ENCODE results near the gene PRR3. TPM values are rescaled to one million over a fixed set of nuclear protein-coding genes. Genes with fewer than 3 reads are reported as not detected.

Gene PRR3
- total and polyA plus RNA-seq, 2 experiments from 2014 or later, result 10.9 to 15.2 TPM

DNA sequence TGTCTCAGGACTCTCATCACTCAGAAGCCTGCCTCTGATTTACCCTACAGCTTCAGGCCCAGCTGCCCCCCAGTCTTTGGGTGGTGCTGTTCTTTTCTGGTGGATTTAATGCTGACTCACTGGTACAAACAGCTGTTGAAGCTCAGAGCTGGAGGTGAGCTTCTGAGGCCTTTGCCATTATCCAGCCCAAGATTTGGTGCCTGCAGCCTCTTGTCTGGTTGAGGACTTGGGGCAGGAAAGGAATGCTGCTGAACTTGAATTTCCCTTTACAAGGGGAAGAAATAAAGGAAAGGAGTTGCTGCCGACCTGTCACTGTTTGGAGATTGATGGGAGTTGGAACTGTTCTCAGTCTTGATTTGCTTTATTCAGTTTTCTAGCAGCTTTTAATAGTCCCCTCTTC lies 33.9 kb downstream of the PRR3 start:
- no peak for ATAC-seq
- Mint-ChIP-seq H3K36me3 (ENCODE audit: low read depth) (peaks cover 87% of the 10 kb centered on the region), H3K27ac (peak overlapping the region; percentile 82), H3K4me1 (no peaks in the 10 kb centered on the region), H3K4me3 (no peak overlapping the region), H3K27me3 (ENCODE audit: insufficient read depth, low read depth, poor library complexity) (peaks cover 3% of the 10 kb centered on the region), H3K9me3 (no peaks in the 10 kb centered on the region)
- Histone ChIP-seq H3K27ac (ENCODE audit: low read depth) (no peak overlapping the region), H3K4me1 (ENCODE audit: insufficient read depth) (no peaks in the 10 kb centered on the region), H3K4me2 (no peak overlapping the region), H4K20me1 (replicated peaks; ENCODE audit: insufficient read depth) (peaks cover 33% of the 10 kb centered on the region; the same call in 1 of the 2 replicates), H3K36me3 (ENCODE audit: insufficient read depth) (peaks cover 50% of the 10 kb centered on the region), H2AFZ (no peak overlapping the region), H3K9me2 (ENCODE audit: insufficient read depth) (no peaks in the 10 kb centered on the region), H3F3A (replicated peaks; ENCODE audit: low read depth) (peaks cover 18% of the 10 kb centered on the region; the same call in 1 of the 2 replicates), H3K27me3 (ENCODE audit: insufficient read depth) (no peaks in the 10 kb centered on the region), H3K79me2 (replicated peaks; ENCODE audit: insufficient read depth) (peaks cover 13% of the 10 kb centered on the region), H3K4me3 (no peak overlapping the region)
- no peak for DNase-seq (ENCODE audit: low spot score)
- TF ChIP-seq, protein P1, sequence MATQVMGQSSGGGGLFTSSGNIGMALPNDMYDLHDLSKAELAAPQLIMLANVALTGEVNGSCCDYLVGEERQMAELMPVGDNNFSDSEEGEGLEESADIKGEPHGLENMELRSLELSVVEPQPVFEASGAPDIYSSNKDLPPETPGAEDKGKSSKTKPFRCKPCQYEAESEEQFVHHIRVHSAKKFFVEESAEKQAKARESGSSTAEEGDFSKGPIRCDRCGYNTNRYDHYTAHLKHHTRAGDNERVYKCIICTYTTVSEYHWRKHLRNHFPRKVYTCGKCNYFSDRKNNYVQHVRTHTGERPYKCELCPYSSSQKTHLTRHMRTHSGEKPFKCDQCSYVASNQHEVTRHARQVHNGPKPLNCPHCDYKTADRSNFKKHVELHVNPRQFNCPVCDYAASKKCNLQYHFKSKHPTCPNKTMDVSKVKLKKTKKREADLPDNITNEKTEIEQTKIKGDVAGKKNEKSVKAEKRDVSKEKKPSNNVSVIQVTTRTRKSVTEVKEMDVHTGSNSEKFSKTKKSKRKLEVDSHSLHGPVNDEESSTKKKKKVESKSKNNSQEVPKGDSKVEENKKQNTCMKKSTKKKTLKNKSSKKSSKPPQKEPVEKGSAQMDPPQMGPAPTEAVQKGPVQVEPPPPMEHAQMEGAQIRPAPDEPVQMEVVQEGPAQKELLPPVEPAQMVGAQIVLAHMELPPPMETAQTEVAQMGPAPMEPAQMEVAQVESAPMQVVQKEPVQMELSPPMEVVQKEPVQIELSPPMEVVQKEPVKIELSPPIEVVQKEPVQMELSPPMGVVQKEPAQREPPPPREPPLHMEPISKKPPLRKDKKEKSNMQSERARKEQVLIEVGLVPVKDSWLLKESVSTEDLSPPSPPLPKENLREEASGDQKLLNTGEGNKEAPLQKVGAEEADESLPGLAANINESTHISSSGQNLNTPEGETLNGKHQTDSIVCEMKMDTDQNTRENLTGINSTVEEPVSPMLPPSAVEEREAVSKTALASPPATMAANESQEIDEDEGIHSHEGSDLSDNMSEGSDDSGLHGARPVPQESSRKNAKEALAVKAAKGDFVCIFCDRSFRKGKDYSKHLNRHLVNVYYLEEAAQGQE (IDR thresholded peaks at IDR 0.05; ENCODE audit: unreplicated experiment), result no peak
- TF ChIP-seq NANOG (IDR thresholded peaks at IDR 0.05; ENCODE audit: borderline replicate concordance), result no peak
- no peak for TF ChIP-seq JUNB (IDR thresholded peaks at IDR 0.05; ENCODE audit: unreplicated experiment)
- no peak for TF ChIP-seq ZNF331 (CRISPR knock-in tag; IDR thresholded peaks at IDR 0.05; ENCODE audit: low read depth)
- no peak for TF ChIP-seq STAT1 (IDR thresholded peaks at IDR 0.05; ENCODE audit: unreplicated experiment)
- TF ChIP-seq CREB1 (CRISPR knock-in tag; IDR thresholded peaks at IDR 0.05; ENCODE audit: low read depth), result no peak
- no peak for TF ChIP-seq POLR2AphosphoS5 (IDR thresholded peaks at IDR 0.05; ENCODE audit: low read depth)
- TF ChIP-seq, protein P2, sequence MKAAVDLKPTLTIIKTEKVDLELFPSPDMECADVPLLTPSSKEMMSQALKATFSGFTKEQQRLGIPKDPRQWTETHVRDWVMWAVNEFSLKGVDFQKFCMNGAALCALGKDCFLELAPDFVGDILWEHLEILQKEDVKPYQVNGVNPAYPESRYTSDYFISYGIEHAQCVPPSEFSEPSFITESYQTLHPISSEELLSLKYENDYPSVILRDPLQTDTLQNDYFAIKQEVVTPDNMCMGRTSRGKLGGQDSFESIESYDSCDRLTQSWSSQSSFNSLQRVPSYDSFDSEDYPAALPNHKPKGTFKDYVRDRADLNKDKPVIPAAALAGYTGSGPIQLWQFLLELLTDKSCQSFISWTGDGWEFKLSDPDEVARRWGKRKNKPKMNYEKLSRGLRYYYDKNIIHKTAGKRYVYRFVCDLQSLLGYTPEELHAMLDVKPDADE (IDR thresholded peaks at IDR 0.05), result no peak
- no peak for TF ChIP-seq EZH2 (IDR thresholded peaks at IDR 0.05; ENCODE audit: low read depth, unreplicated experiment)
- TF ChIP-seq ZNF114 (CRISPR knock-in tag; IDR thresholded peaks at IDR 0.05), result no peak
- TF ChIP-seq, protein P3, sequence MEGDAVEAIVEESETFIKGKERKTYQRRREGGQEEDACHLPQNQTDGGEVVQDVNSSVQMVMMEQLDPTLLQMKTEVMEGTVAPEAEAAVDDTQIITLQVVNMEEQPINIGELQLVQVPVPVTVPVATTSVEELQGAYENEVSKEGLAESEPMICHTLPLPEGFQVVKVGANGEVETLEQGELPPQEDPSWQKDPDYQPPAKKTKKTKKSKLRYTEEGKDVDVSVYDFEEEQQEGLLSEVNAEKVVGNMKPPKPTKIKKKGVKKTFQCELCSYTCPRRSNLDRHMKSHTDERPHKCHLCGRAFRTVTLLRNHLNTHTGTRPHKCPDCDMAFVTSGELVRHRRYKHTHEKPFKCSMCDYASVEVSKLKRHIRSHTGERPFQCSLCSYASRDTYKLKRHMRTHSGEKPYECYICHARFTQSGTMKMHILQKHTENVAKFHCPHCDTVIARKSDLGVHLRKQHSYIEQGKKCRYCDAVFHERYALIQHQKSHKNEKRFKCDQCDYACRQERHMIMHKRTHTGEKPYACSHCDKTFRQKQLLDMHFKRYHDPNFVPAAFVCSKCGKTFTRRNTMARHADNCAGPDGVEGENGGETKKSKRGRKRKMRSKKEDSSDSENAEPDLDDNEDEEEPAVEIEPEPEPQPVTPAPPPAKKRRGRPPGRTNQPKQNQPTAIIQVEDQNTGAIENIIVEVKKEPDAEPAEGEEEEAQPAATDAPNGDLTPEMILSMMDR (conservative IDR thresholded peaks at IDR 0.05; ENCODE audit: low read depth in 2 of 2), result no peak
- no peak for TF ChIP-seq EZH2phosphoT487 (IDR thresholded peaks at IDR 0.05; ENCODE audit: unreplicated experiment)
- TF ChIP-seq, protein P4, sequence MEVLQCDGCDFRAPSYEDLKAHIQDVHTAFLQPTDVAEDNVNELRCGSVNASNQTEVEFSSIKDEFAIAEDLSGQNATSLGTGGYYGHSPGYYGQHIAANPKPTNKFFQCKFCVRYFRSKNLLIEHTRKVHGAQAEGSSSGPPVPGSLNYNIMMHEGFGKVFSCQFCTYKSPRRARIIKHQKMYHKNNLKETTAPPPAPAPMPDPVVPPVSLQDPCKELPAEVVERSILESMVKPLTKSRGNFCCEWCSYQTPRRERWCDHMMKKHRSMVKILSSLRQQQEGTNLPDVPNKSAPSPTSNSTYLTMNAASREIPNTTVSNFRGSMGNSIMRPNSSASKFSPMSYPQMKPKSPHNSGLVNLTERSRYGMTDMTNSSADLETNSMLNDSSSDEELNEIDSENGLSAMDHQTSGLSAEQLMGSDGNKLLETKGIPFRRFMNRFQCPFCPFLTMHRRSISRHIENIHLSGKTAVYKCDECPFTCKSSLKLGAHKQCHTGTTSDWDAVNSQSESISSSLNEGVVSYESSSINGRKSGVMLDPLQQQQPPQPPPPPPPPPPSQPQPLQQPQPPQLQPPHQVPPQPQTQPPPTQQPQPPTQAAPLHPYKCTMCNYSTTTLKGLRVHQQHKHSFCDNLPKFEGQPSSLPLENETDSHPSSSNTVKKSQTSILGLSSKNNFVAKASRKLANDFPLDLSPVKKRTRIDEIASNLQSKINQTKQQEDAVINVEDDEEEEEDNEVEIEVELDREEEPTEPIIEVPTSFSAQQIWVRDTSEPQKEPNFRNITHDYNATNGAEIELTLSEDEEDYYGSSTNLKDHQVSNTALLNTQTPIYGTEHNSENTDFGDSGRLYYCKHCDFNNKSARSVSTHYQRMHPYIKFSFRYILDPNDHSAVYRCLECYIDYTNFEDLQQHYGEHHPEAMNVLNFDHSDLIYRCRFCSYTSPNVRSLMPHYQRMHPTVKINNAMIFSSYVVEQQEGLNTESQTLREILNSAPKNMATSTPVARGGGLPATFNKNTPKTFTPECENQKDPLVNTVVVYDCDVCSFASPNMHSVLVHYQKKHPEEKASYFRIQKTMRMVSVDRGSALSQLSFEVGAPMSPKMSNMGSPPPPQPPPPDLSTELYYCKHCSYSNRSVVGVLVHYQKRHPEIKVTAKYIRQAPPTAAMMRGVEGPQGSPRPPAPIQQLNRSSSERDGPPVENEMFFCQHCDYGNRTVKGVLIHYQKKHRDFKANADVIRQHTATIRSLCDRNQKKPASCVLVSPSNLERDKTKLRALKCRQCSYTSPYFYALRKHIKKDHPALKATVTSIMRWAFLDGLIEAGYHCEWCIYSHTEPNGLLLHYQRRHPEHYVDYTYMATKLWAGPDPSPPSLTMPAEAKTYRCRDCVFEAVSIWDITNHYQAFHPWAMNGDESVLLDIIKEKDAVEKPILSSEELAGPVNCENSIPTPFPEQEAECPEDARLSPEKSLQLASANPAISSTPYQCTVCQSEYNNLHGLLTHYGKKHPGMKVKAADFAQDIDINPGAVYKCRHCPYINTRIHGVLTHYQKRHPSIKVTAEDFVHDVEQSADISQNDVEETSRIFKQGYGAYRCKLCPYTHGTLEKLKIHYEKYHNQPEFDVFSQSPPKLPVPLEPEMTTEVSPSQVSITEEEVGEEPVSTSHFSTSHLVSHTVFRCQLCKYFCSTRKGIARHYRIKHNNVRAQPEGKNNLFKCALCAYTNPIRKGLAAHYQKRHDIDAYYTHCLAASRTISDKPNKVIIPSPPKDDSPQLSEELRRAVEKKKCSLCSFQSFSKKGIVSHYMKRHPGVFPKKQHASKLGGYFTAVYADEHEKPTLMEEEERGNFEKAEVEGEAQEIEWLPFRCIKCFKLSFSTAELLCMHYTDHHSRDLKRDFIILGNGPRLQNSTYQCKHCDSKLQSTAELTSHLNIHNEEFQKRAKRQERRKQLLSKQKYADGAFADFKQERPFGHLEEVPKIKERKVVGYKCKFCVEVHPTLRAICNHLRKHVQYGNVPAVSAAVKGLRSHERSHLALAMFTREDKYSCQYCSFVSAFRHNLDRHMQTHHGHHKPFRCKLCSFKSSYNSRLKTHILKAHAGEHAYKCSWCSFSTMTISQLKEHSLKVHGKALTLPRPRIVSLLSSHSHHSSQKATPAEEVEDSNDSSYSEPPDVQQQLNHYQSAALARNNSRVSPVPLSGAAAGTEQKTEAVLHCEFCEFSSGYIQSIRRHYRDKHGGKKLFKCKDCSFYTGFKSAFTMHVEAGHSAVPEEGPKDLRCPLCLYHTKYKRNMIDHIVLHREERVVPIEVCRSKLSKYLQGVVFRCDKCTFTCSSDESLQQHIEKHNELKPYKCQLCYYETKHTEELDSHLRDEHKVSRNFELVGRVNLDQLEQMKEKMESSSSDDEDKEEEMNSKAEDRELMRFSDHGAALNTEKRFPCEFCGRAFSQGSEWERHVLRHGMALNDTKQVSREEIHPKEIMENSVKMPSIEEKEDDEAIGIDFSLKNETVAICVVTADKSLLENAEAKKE (CRISPR knock-in tag; IDR thresholded peaks at IDR 0.05), result no peak
